ENCODE results near the gene ANKDD1B. TPM values are rescaled to one million over a fixed set of nuclear protein-coding genes. Genes with fewer than 3 reads are reported as not detected.
"Not testable (repeated sequence)": the region's sequence is repeated elsewhere in the genome, so short reads cannot be mapped to it uniquely, and the experiment has no call there.

Gene ANKDD1B
- total RNA-seq, 2 donors from 2014 or later: 7.1 to 8.6 TPM

- intact Hi-C loops (cut with DNase I, micrococcal nuclease): no loop called here
- no peak for DNase-seq
- peak; percentile 45 for ATAC-seq
Measured at GRCh38 chr5:75681125-75681830, 70.0 kb downstream of the ANKDD1B start.

GRCh38 chr5:75685141-75685540 lies 73.9 kb downstream of the ANKDD1B start:
- DNase-seq: no peak
- ATAC-seq: no peak
- intact Hi-C loops (cut with DNase I, micrococcal nuclease): no loop called here

GRCh38 chr5:75686480-75686879 lies 75.2 kb downstream of the ANKDD1B start:
- ATAC-seq (no peak), DNase-seq (no peak)
- intact Hi-C loops (cut with DNase I, micrococcal nuclease): no loop called here

GRCh38 chr5:75690669-75691068 lies 79.4 kb downstream of the ANKDD1B start:
- DNase-seq: no peak
- intact Hi-C loops (cut with DNase I, micrococcal nuclease): no loop called here

DNA sequence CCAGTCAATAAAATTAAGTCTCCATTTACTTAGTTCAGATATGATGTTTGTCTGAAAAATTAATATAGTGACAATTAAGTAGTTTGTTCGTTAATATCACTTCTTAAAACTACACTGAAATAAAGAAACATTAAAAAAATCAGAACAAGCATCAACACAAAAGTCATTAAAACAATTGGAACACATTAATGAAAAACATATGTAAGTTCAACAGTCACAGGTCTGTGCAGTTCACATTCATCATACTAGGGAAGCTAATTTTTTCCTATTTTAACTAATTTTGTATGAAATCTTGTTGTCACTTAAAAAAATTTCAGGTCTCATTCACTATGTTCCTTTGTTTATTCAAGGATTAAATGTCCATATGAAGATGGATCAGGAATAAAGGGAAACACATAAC lies 83.5 kb downstream of the ANKDD1B start:
- ATAC-seq: no peak
- DNase-seq: no peak
- intact Hi-C loops (cut with DNase I, micrococcal nuclease): no loop called here

More at GRCh38 chr5:75690669-75691068, 79.4 kb downstream of the ANKDD1B start:
- no peak for ATAC-seq

- DNase-seq; ATAC-seq; intact Hi-C loops (cut with DNase I, micrococcal nuclease): not testable (repeated sequence)
Measured at GRCh38 chr5:75695472-75696351, 84.5 kb downstream of the ANKDD1B start.

- DNase-seq: no peak
- intact Hi-C loops (cut with DNase I, micrococcal nuclease): no loop called here
- no peak for ATAC-seq
Measured at GRCh38 chr5:75701856-75702255, 90.6 kb downstream of the ANKDD1B start.

DNA sequence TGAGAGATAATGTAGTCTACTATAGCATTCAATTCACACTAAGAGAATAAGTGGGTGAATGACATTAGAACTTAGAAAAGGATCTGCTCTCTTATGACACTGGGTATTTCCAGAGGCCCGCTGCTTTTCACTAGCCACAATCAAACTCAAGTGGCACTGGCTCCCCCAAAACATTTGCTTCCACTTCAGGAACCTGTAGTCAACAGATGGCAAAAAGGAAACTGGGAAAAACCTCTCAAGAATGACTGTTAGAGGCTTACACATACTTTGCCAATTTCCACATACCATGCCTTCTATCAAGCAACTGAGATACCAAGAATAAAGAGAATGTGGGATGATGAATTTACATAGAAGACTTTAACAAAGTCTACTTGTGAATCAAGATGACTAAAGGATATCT lies 94.8 kb downstream of the ANKDD1B start:
- intact Hi-C loops (cut with DNase I, micrococcal nuclease): no loop called here
- DNase-seq (no peak), ATAC-seq (no peak)

DNA sequence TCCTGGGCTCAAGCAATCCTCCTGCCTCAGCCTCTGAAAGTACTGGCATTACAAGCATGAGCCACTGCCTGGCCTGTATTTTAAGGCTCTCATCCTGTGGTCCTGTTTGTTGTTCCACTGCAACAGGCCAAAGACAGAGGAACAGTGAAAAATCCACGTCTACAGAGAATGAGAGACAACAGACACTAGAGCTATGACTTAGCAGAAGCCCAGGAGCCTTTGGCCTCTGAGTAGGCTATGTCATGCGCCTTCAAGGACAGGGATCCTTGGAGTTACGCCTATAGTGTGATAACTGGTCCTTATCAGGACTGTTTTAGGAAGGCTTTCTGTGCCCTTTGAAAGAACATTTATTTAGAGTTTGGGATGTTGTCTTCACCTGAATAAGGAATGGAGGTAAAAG lies 95.5 kb downstream of the ANKDD1B start:
- intact Hi-C loops (cut with DNase I, micrococcal nuclease): no loop called here
- no peak for ATAC-seq
- DNase-seq: no peak

DNA sequence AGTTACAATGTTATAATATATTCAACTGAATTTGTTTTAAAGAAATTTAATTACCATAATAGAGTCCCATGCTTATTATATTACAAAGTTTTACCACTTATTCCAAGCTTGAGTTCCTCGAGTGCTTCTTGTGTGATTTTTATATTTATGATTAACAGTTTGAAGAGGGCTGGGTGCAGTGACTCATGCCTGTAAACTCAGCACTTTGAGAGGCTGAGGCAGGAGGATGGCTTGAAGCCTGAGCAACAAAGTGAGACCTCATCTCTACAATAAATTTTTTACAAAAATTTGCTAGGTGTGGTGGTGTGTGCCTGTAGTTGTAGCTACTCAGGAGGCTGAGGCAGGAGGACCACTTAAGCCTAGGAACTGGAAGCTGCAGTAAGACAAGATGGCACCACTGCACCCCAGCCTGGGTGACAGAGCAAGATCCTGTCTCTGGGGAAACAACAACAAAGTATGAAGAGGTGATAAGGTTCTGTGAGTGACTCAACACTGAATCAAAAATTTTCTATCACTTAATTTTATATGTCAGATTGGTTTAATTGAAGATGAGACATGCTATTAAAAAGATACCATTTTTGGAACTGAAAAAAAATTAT lies 96.8 kb downstream of the ANKDD1B start:
- DNase-seq: no peak
- ATAC-seq: peak; percentile 60
- intact Hi-C loops (cut with DNase I, micrococcal nuclease): no loop called here

DNA sequence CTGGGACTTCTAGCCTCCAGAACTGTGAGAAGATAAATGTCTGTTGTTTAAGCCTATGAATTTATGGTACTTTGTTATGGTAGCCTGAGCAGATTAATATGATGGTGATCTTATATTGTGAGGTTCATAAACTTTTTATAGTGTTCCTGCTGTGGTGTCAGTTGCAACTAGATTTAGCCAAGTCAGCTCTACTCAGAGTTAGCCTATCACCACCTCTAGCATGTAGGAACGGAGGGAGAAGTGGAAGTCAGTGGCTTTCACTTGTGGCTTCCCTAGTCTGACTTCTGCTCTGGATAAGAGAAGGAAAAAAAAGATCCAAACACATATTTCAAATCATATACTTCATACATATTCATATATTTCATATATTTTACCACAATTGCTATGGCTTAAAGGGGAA lies 99.4 kb downstream of the ANKDD1B start:
- intact Hi-C loops (cut with DNase I, micrococcal nuclease): no loop called here
- no peak for DNase-seq
- peak; percentile 82 for ATAC-seq

DNA sequence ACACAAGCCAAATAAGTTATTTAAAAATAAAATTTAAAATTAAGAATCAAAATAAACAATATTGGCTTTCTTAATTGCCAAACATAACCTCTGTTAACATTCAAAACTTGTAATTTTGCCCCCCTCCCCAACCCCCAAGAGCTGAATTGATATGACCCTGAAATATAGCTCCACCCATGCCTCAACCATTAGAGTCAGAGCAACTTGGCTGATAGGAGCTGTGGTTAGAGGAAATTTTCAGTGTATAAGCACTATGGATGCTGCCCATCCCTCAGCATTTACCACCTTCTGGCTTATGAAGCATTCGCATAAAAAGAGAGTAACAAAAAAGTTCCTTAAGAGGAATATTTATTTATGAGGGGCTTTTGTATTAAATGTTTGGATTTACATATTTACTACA lies 99.9 kb downstream of the ANKDD1B start:
- DNase-seq (no peak), ATAC-seq (no peak)
- intact Hi-C loops (cut with DNase I, micrococcal nuclease): no loop called here

DNA sequence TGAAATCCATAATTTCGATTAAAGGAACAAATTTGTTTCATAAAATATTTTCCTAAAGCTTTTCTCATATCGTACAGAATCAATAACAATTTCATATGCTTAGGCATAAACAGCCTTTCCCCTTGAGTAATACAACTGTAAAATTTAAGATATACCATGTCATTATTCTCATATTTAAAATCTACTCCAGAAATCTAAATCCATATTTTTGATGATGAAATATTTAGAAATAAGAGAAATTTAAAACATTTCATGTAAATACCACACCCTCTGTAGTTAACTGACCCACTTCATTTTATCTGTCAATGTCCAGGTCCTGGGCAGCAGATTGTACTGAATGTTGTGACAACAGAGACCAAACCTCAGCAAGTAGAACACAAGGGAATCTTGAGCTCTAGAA lies 100.8 kb downstream of the ANKDD1B start:
- intact Hi-C loops (cut with DNase I, micrococcal nuclease): no loop called here
- ATAC-seq (no peak), DNase-seq (no peak)

GRCh38 chr5:75716715-75717081 lies 105.4 kb downstream of the ANKDD1B start:
- ATAC-seq: peak; percentile 3
- peak in 1 of 2 donors; percentile 22 for DNase-seq
- intact Hi-C loops (cut with DNase I, micrococcal nuclease): no loop called here

GRCh38 chr5:75717082-75717922 lies 106.0 kb downstream of the ANKDD1B start, which contains the start of gene POC5:
TSS of gene POC5 (minus strand) at chr5:75717437. CDS start at chr5:75712937, 4,500 bp downstream.
- intact Hi-C loops (cut with DNase I, micrococcal nuclease): no loop called here
- DNase-seq (peak; percentile 97 to 99), ATAC-seq (peak; percentile 97)

GRCh38 chr5:75720882-75721281 lies 109.6 kb downstream of the ANKDD1B start:
- ATAC-seq (no peak), DNase-seq (no peak)
- intact Hi-C loops (cut with DNase I, micrococcal nuclease): no loop called here
